GM12801 (cell line): ENCODE results near the gene CCDC27.

Experiments
- CTCF ChIP-seq: IDR thresholded peaks from one replicate; pipeline ENCODE4 v1.5.1; 2011; ENCODE audit warnings: control low read depth; ENCODE audit not compliant: insufficient read length; ENCODE audit errors: extremely low read depth

CCDC27 gene

GRCh38 chr1:3752400-3752945 is at the start of gene CCDC27:
Gene CCDC27, plus strand, starts transcription at chr1:3752450. Its CDS starts 32 bp downstream, at chr1:3752482.
- no peak for TF ChIP-seq CTCF

GRCh38 chr1:3702528-3702927 is 49.7 kb upstream of the CCDC27 start:
- TF ChIP-seq CTCF, result no peak

GRCh38 chr1:3702990-3703728 is 49.1 kb upstream of the CCDC27 start:
- no peak for TF ChIP-seq CTCF

GRCh38 chr1:3703786-3704371 is 48.4 kb upstream of the CCDC27 start:
- no peak for TF ChIP-seq CTCF

GRCh38 chr1:3705341-3705950 is 46.8 kb upstream of the CCDC27 start:
- TF ChIP-seq CTCF, result no peak

GRCh38 chr1:3706651-3707297 is 45.5 kb upstream of the CCDC27 start:
- TF ChIP-seq CTCF, result no peak
